H9 (cell line): ENCODE data around the gene SEMA3C. TPM values are rescaled to one million over a fixed set of nuclear protein-coding genes. Genes with fewer than 3 reads are reported as not detected.

Source experiments
- DNase-seq: peaks from one replicate; pipeline ENCODE4 v3.0.0-alpha.2; 2017
- H2AFZ ChIP-seq: one replicate; pipeline ENCODE4 v1.6.1; 2013; ENCODE audit warnings: mild to moderate bottlenecking, low read length, control low read depth, moderate library complexity
- H2AK5ac ChIP-seq: 2 replicates; pipeline ENCODE4 v1.6.1; 2013; ENCODE audit warnings: low read length, control low read depth, mixed read lengths; ENCODE audit not compliant: insufficient read length
- H2BK120ac ChIP-seq: one replicate; pipeline ENCODE4 v1.6.1; 2013; ENCODE audit warnings: low read depth, mild to moderate bottlenecking, low read length, control low read depth, inconsistent platforms; ENCODE audit not compliant: poor library complexity, severe bottlenecking
- H2BK12ac ChIP-seq: 2 replicates; pipeline ENCODE4 v1.6.1; 2013; ENCODE audit warnings: low read length, control low read depth, mixed read lengths, low read depth; ENCODE audit not compliant: insufficient read length
- H2BK15ac ChIP-seq: 2 replicates; pipeline ENCODE4 v1.6.1; 2013; ENCODE audit warnings: low read depth, low read length, control low read depth
- H2BK20ac ChIP-seq: one replicate; pipeline ENCODE4 v1.6.1; 2013; ENCODE audit warnings: low read depth, mild to moderate bottlenecking, low read length, control low read depth, inconsistent platforms; ENCODE audit not compliant: poor library complexity, severe bottlenecking
- H2BK5ac ChIP-seq: 2 replicates; pipeline ENCODE4 v1.6.1; 2013; ENCODE audit warnings: low read length, control low read depth, mixed read lengths; ENCODE audit not compliant: insufficient read length
- H3K14ac ChIP-seq: 2 replicates; pipeline ENCODE4 v1.6.1; 2013; ENCODE audit warnings: low read length, control low read depth; ENCODE audit not compliant: insufficient read depth
- H3K18ac ChIP-seq: 2 replicates; pipeline ENCODE4 v1.6.1; 2013; ENCODE audit warnings: low read depth, mild to moderate bottlenecking, mixed read lengths, low read length, control low read depth; ENCODE audit not compliant: insufficient read length
- H3K23ac ChIP-seq: 2 replicates; pipeline ENCODE4 v1.6.1; 2013; ENCODE audit warnings: low read length, control low read depth, mixed read lengths, low read depth; ENCODE audit not compliant: insufficient read length
- H3K23me2 ChIP-seq: 2 replicates; pipeline ENCODE4 v1.6.1; 2013; ENCODE audit warnings: low read depth, mild to moderate bottlenecking, mixed read lengths, low read length, control low read depth; ENCODE audit not compliant: insufficient read length, poor library complexity, severe bottlenecking
- H3K27ac ChIP-seq: 2 replicates; pipeline ENCODE4 v1.5.1; 2013; ENCODE audit warnings: low read length, control low read depth, mixed read lengths, low read depth; ENCODE audit not compliant: insufficient read length
- H3K27me3 ChIP-seq: 2 replicates; pipeline ENCODE4 v1.6.1; 2013; ENCODE audit warnings: low read length, control low read depth, inconsistent platforms; ENCODE audit not compliant: insufficient read depth
- H3K4ac ChIP-seq: 2 replicates; pipeline ENCODE4 v1.6.1; 2013; ENCODE audit warnings: low read depth, mild to moderate bottlenecking, control low read depth, inconsistent platforms, low read length, moderate library complexity
- H3K4me1 ChIP-seq: 2 replicates; pipeline ENCODE4 v1.6.1; 2013; ENCODE audit warnings: low read length, control low read depth, inconsistent platforms; ENCODE audit not compliant: insufficient read depth
- H3K4me2 ChIP-seq: 2 replicates; pipeline ENCODE4 v1.6.1; 2013; ENCODE audit warnings: low read length, control low read depth, mixed read lengths; ENCODE audit not compliant: insufficient read length, insufficient read depth
- H3K56ac ChIP-seq: 2 replicates; pipeline ENCODE4 v1.6.1; 2013; ENCODE audit warnings: low read depth, mild to moderate bottlenecking, mixed read lengths, low read length, control low read depth; ENCODE audit not compliant: insufficient read length
- H3K79me1 ChIP-seq: 2 replicates; pipeline ENCODE4 v1.6.1; 2013; ENCODE audit warnings: low read depth, mild to moderate bottlenecking, moderate library complexity, low read length, control low read depth, inconsistent platforms; ENCODE audit not compliant: insufficient read depth, poor library complexity, severe bottlenecking
- H3K79me2 ChIP-seq: 2 replicates; pipeline ENCODE4 v1.6.1; 2013; ENCODE audit warnings: low read length, control low read depth, inconsistent platforms; ENCODE audit not compliant: insufficient read depth
- H3K9ac ChIP-seq: 2 replicates; pipeline ENCODE4 v1.6.1; 2013; ENCODE audit warnings: low read length, control low read depth, mixed read lengths; ENCODE audit not compliant: insufficient read length; ENCODE audit errors: extremely low read depth
- H3K9me3 ChIP-seq: one replicate; pipeline ENCODE4 v1.6.1; 2013; ENCODE audit warnings: low read depth, low read length, inconsistent platforms; ENCODE audit not compliant: control insufficient read depth
- H3T11ph ChIP-seq: one replicate; pipeline ENCODE4 v1.6.1; 2013; ENCODE audit warnings: mild to moderate bottlenecking, low read length, control low read depth, inconsistent platforms
- H4K20me1 ChIP-seq: one replicate; pipeline ENCODE4 v1.6.1; 2013; ENCODE audit not compliant: control insufficient read depth, insufficient read length, insufficient read depth
- H4K5ac ChIP-seq: 2 replicates; pipeline ENCODE4 v1.6.1; 2013; ENCODE audit warnings: low read depth, mild to moderate bottlenecking, mixed read lengths, low read length, control low read depth; ENCODE audit not compliant: insufficient read length
- H4K8ac ChIP-seq: replicated peaks from 2 replicates; pipeline ENCODE4 v1.6.1; 2013; ENCODE audit warnings: low read length, control low read depth, mixed read lengths, low read depth; ENCODE audit not compliant: insufficient read length
- H4K91ac ChIP-seq: 2 replicates; pipeline ENCODE4 v1.6.1; 2013; ENCODE audit warnings: low read depth, mild to moderate bottlenecking, moderate library complexity, mixed read lengths, low read length, control low read depth; ENCODE audit not compliant: insufficient read length
- H3K27ac Mint-ChIP-seq, 3 experiments: 2 replicates in 2 of 3; 3 replicates in 1 of 3; pipeline ENCODE4 v1.8.0; 2020 to 2021; ENCODE audit warnings: mixed read lengths in 3 of 3, mild to moderate bottlenecking in 1 of 3, moderate library complexity in 1 of 3
- H3K27me3 Mint-ChIP-seq: 2 replicates; pipeline ENCODE4 v1.8.0; 2021; ENCODE audit warnings: low read depth, mild to moderate bottlenecking, moderate library complexity, mixed read lengths
- H3K36me3 Mint-ChIP-seq, 3 experiments: 2 replicates in 2 of 3; 3 replicates in 1 of 3; pipeline ENCODE4 v1.8.0; 2020 to 2021; ENCODE audit warnings: low read depth in 3 of 3, mixed read lengths in 3 of 3; ENCODE audit not compliant: insufficient read depth in 1 of 3
- H3K4me1 Mint-ChIP-seq, 2 experiments: 2 replicates each; pipeline ENCODE4 v1.8.0; 2020; ENCODE audit warnings: mixed read lengths in 2 of 2
- H3K4me3 Mint-ChIP-seq, 2 experiments: 2 replicates in 1 of 2; 3 replicates in 1 of 2; pipeline ENCODE4 v1.8.0; 2020 to 2021; ENCODE audit warnings: mild to moderate bottlenecking in 2 of 2, mixed read lengths in 2 of 2, moderate library complexity in 1 of 2
- H3K9me3 Mint-ChIP-seq, 2 experiments: 2 replicates in 1 of 2; 3 replicates in 1 of 2; pipeline ENCODE4 v1.8.0; 2020; ENCODE audit warnings: mild to moderate bottlenecking in 2 of 2, mixed read lengths in 2 of 2, moderate library complexity in 1 of 2
- CTCF ChIP-seq: fragments of 200-600 bp; sonication (generic); conservative IDR thresholded peaks from 3 replicates; pipeline ENCODE4 v1.8.0; 2021; ENCODE audit warnings: antibody characterized with exemption, mild to moderate bottlenecking
- WGBS: extraction: QIAGEN DNeasy Blood & Tissue Kit; methylation state at CpG from one replicate; pipeline ENCODE4 v1.1.7; 2013; ENCODE audit warnings: missing lambda C conversion rate, low lambda C conversion rate, mixed read lengths; ENCODE audit not compliant: insufficient read length; ENCODE audit errors: extremely low coverage; 5-methylcytosine and 5-hydroxymethylcytosine counted together
- total RNA-seq: library from RNA; stranded (reverse); gene quantifications from 2 replicates; pipeline ENCODE4 v1.2.1, GENCODE V29; 2021

The SEMA3C gene
- total RNA-seq, 1 experiment from 2014 or later: 1.6 TPM

DNA sequence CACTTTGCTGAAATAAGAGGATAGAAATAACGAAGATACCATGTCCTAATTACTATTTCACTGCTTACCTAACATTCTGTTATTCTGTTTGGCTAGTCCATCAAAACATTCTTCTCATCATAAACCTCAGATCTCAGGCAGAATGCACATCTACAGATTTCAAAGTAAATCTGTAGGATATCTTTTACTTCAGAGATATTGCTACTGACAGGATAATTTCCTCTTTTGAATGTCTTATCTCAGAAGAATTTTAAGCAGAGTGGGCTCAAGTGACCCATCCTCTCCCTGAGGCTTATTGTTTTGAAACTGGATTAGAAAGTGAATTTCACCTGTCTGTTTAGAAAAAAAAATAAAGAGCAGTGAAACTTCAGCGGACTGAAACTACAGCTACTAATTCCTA, 83.6 kb downstream of the SEMA3C start:
- Histone ChIP-seq H3T11ph (no peak overlapping the region), H4K91ac (no peak overlapping the region), H2BK12ac (no peak overlapping the region), H2BK15ac (no peak overlapping the region), H2AK5ac (no peak overlapping the region), H3K27me3 (no peaks in the 10 kb centered on the region), H3K56ac (no peak overlapping the region), H2BK5ac (no peak overlapping the region), H3K79me1 (no peaks in the 10 kb centered on the region), H4K20me1 (no peaks in the 10 kb centered on the region), H3K14ac (no peak overlapping the region), H4K8ac (no peak overlapping the region), H4K5ac (no peak overlapping the region), H3K9me3 (no peaks in the 10 kb centered on the region), H2BK120ac (no peak overlapping the region), H3K4me2 (no peak overlapping the region), H2BK20ac (no peak overlapping the region), H3K27ac (no peak overlapping the region), H3K23me2 (no peaks in the 10 kb centered on the region), H3K18ac (no peak overlapping the region), H3K4me1 (no peaks in the 10 kb centered on the region), H3K9ac (no peak overlapping the region), H3K4ac (no peak overlapping the region), H3K23ac (no peak overlapping the region), H3K79me2 (no peaks in the 10 kb centered on the region), H2AFZ (no peak overlapping the region)
- Mint-ChIP-seq H3K9me3 (no peaks in the 10 kb centered on the region), H3K4me1 (peaks cover 7 to 8% of the 10 kb centered on the region in 2 experiments), H3K36me3 (no peaks in the 10 kb centered on the region), H3K4me3 (no peak overlapping the region), H3K27me3 (no peaks in the 10 kb centered on the region), H3K27ac (no peak overlapping the region)
- DNase-seq: no peak
- TF ChIP-seq CTCF: no peak
- no CpG with 5 or more reads among the region's 2 CpGs for WGBS
